Activated naive CD4-positive, alpha-beta T cell (primary cell): Measurements from ENCODE around the gene WDR77.

Experiments
- DNase-seq, 4 experiments: peaks; one replicate each; lab custom pipeline; 2025; lab: John Stamatoyannopoulos, UW

The WDR77 gene

DNA sequence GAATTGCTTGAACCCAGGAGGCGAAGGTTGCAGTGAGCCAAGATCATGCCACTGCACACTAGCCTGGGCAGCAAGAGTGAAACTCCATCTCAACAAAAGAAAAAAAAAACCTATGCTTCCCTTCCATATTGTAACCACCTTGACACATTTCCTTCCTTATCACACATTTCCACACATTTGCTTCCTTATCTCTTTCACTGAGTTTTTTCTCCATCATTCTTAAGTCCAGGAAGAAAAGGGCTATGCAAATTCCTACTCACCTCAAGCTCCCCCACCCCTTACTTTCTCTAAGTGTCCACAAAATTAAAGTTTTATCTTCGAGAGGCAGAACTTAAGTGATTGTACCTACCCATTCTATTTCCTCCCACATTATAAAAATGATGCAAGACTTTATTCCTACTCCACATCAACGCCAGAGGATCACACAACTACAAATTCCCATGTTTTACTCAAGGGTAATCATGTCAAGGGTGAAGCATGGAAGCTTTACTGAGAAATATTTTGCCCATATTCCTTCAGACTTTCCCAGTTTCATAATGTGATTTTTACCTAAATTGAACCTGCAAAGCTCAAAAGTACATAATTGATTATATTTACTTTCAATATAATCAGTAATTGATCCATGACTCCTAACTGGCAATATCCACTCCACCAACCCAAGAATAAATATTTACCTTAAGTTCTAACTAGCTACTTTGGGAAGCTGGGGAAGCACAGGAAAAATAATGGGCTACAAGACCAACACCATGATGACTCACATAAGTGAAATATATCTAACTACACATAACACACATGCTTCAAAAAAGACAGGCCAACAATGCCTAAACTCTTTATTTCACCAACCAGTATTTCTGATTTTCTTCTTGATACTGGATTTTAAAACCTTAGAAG lies 9.3 kb downstream of the WDR77 start:
- no peak for DNase-seq

DNA sequence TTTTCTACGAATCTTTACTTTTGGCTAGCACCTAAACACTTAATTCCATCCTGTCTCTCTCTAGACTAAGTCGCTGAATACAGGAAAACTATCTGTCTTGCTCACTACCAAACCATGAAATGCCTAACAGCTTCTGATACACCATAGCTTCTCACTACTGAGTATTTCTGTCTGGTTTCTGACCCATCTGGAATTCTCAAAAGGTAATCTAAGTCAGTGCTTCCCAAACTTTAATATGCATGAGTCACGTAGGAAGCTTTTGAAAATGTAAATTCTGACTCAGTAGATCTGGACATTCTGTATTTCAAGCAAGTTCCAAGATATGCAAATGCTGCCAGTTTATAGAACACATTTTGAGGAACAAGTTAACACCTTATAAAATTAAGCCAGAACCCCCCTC lies 12.3 kb downstream of the WDR77 start:
- DNase-seq = no peak

DNA sequence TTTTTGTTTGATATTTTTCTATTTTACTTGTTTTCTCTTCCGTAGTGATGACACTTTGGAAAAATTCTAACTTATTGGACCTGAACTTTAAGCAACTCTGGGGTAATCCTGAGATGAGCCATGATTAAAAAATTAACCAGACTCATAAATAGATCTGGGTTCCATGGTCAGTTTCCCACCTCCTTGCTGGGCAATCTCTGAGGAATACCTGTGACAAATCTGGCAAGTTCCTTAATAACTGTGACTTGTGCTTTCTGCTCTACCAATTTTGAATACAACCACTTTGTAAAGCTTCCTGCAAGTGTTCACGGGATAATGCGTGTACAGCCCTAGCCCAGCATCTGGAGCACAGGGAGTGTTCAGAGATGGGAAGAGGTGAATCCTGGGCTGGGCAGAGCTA lies 24.8 kb downstream of the WDR77 start:
- DNase-seq = no peak

DNA sequence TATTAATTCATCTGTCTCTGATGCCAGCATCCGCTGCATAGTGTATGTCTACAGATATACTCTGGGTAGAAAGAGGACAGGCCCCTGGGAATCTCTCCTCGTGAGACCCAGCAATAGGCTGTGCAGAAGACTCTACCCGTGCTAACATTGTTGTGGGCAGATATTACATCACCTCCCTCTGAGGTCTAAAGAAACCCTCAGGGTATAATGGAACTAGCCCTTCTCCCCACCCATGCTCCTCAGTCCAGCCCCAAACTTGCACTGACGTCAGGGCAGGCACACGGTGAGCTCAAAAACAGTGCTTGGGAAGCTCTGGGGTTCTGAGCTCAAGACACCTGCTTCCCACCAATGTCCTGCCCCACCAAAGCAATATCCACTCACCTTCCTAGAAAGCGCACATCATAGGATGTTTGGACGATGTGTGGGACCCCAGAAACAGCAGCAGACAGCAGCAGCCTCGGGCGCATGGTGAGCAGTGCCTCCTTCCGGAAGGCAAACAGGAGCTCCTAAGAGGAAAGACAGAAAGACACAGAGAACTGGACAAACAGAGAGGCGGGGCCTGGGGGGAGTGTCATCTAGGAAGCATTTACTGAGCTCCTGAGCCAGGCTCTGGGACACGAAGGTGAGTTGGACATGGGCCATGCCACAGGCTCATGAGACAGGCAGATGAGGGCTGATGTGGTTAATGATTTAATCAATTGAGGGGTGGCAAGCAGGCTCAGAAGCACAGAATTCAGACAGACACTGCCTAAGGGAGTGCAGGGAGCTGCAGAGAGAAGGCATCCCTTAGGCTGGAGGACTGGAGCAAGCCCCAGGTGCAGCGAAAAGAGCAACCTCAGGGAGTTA lies 26.3 kb downstream of the WDR77 start:
- DNase-seq = no peak

DNA sequence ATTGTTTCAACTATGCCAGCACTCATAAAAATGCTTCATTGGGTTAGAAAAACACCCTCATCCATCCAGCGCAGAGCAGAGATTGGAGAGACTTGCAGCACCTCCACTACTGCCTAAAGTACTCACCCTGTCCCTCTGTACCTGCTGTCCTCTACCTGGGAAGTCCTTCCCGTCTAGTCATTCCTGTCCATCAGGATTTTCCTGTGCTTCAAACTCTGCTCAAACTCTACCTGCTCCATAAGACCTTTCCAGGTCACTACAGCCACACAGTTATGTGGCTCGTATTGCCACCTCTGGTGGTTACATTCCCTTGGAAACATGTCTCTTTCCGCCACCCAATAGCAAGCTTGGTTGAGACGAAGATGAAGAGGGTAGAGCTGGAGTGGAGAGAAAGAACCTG lies 28.7 kb downstream of the WDR77 start:
- no peak for DNase-seq

DNA sequence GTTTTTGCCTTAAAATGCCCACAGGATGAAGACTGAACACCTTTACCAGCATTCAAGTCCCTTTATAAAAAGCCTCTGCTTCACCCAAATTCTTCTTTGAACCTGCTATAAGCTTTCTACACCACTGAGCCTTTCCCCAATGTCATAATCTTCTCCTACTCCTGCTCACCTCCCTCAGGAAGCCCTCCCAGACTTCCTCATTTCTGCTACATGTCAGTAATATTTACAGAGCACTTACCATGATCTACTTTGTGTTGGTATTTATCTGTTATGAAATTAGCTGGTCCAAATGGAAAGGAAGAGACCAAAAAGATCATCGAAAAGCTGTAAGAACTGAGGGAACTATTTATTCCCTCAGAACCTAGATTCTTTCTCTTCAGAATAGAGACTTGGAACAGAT lies 30.0 kb downstream of the WDR77 start:
- no peak for DNase-seq

DNA sequence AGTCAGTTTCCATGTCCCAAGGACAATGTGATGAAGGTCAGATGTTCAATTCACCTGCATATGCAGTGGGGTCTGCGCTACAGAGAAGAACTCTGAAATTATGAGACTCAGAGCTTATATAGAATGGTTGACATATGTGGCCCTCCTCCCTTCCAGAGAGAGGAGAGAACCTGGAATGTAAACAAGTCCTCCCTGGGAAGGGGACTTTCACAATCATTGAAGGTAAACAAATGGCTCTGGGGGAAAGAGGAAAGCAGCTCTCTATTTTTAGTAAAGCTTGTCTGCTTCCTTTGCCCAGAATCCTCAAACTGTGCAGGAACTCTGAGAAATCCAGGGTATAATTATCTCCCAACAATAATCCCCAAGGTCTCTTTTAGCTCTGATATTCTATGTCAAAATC lies 31.3 kb downstream of the WDR77 start:
- no peak for DNase-seq

DNA sequence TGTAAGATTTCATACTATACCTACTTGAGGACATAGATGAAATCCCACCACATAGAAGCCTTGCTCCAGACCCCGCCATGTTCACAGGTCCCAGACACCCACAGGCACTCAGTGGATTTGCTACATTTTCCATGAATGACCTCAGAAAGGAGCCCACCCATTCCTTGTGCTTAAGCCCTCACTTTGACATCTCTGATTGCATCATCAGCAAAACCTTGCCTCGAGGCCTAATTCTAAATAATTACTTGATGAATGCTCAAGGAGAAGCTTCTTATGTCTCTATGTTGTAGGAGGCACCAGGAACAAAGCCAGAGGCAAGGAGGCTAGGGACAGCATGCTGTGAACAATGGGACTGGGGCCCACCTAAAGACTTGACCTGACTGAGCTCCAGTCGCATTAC lies 33.6 kb downstream of the WDR77 start:
- DNase-seq = no peak

DNA sequence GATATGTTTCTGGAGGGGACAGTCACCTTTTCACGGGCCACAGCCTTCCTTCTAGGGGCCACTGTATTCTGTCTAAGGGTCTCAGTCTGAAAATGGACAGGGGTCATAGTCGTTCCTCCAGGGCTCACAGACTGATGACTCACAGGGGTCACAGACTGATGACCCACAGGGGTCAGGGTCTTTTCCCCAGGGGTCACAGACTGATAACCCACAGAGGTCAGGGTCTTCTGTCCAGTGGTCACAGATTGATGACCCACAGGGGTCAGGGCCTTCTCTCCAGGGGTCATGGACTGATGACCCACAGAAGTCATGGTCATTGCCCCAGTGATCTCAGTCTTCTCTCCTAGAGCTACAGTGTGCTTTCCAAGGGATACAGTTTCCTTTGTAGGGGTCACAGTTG lies 34.3 kb downstream of the WDR77 start:
- no peak for DNase-seq

DNA sequence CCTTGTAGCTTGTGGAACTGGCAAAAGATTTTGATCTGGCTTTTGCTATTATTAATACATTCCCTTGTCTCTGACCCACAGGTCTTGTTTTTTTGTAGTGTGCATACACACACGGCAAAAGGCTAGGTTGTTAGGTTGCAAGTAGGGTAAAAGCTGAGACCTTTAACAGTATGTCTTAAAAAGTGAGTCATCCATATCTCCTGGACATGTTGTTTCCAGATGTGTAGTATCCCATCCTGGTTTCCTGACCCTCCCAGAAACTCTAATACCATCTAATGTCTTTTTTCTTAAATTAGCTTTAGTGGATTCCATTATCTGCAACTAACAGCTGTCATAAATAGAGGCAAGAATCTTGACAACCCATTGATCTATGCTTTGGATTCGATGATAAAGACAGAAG lies 36.2 kb downstream of the WDR77 start:
- no peak for DNase-seq

DNA sequence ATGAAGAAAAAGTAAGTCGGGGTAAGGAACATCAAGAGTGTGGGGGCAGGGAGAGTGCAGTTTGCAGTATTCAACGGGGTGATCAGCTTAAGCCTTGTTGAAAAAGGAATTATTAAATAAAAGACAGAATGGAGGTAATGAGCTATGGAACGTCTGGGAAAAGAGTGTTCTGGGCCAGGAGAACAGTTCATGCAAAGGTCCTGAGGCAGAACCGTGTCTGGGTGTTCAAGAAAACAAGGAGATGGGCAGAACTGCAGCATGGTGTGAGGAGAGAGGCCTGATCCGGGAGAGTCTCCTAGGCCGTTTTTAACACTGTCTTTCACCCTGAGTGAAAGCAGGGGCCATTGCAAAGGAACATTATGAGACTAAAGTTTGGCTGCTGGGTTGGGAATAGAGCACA lies 41.8 kb downstream of the WDR77 start:
- DNase-seq = no peak

DNA sequence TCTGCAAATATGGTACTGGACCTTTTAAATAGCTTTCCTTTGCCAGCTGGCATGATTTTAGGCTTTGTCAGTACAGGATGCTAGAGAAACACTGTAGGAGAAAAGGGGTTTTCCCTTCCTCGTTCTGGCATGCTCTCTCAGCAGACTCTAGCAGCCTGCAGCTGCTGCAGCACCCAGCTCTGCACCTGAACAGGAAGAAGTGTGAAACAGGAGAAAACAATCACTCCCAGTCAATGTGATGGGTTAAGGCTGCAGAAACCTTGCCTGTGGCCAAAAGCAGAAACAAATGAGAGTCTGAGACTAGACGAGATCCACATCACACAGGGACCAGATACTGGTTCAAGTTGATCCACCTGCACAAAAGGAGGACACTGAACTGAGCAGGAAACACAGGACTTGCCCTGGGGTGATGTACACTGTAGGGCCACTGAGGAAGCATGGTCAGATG lies 42.7 kb downstream of the WDR77 start:
- peak in 1 of 4 experiments; percentile 31 for DNase-seq

DNA sequence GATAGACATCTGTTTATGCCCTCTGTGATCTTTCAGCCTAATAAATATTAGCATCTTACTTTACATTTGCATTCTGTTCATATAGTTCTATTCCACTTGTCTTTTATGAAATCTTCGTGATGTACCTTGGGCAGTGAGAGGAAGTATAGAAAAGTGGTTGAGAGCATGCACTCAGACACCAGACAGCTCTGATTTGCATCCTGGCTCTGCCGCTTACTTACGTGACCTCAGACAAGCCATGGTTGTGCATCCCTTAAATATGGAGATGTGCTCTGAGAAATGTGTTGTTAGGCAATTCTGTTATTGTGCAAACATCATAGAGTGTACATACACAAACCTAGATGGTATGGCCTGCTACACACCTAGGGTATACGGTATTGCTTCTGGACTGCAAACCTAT lies 44.5 kb downstream of the WDR77 start:
- no peak for DNase-seq

DNA sequence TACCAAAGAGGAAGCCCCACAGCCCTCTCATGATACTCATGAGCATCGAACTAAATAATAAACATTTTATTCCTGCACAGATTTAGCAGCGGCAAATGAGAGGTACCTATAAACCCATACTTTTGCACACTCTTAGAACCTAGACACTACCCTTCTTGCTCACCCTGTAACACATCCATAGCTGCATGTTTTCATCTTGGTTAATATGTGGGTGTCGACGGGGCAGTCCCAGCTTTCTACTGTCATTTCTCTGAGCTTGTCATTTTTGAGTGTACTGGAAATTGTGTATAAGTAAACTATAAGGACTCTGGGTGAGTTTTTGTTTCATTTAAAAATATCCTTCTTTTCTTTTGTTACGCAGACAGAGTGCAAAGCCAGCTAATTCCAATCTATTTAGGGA lies 47.0 kb downstream of the WDR77 start:
- DNase-seq = no peak

DNA sequence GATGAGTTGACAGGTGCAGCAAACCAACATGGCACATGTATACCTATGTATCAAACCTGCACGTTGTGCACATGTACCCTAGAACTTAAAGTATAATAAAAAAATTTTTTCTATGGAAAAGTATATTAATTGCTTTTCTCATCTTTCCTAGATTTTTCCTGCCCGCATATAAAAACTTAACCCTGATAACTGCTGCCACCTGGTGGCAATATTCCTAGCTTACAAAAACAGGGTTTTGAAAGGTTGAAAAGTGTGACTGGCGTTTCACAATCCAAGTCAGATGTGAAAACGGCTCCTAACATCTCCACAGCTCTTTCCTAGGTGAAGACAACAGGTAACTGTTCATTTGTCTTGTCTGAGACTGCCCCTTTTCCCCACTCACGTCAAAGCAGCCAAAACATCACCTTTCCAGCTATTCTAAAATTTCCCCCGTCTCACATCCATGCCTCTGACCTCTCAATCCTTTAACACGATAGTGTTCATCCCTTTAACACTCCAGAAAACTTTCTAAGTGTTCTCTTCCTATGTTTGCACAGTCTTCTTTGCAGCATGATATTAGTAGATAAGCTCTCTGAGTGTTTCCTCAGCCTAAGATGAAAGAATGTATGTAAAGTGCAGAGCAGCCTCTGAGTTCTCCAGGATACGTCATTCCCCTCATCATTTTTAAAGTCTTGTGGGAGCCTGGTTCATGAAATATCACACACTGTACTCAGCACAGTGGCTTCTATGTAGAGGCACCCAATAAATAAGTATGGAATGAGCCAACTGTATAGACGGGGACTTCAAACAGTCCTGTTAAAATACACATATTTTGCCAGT lies 49.1 kb downstream of the WDR77 start:
- DNase-seq = peak in 1 of 4 experiments; percentile 0

DNA sequence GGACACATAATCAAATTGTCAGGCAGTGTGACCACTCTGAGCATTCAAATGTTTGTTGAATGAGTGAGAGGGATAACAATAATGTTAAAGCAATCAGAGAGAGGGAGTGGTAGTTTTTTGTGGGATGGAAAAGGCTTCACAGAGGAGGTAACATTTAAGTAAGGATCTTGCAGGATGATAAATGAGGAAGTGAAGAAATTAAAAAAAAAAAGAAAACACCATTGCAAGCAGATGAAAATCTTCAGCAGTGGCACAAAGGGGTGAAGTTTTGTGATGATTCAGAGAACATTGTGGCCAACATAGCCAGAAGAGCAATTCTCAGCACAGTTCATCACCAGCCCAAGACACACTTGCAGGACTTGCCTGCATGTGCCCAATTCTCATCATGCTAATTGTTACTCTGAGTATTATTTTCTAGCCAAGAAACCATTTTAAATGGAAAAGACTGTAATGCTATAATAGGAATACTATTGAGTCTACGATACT lies 56.6 kb downstream of the WDR77 start:
- DNase-seq = no peak

DNA sequence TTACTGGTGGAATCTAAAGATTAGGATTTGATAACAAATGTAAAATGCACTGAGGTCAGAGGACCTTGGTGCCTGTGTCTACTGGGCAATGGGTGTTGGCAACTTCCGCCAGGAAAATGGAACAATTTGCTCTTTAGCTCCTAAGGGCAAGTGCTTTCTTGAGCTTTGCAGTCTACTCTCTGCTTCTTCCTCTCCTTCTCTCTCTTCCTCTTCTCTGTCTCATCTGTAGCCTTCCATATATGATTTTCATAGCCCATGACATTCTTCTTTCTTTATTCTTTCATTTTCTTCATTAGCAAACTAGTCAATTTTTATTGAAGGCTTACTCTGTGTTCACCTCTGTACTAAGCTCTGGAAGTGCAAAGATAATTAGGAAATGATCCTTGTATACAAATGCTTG lies 57.0 kb downstream of the WDR77 start:
- DNase-seq = no peak
